SK-N-SH treated with all-trans-retinoic acid at 6 μM for 48 hours (cell line): ENCODE results near the gene CHAC1.

Experiments used
- ATAC-seq: fragments of 200-7000 bp; cut with Tn5 transposase; 3 replicates; pipeline ENCODE4 v1.9.1; 2020; ENCODE audit warnings: mild to moderate bottlenecking, moderate library complexity
- ARNTL ChIP-seq: fragments of 450-650 bp; formaldehyde crosslinking; IDR thresholded peaks from 2 replicates; pipeline ENCODE4 v1.5.0; 2020; ENCODE audit warnings: low read depth, mild to moderate bottlenecking, moderate library complexity, borderline replicate concordance
- CREB5 ChIP-seq: fragments of 250-450 bp; sonication (Bioruptor Pico); IDR thresholded peaks from 2 replicates; pipeline ENCODE4 v1.5.1; 2020; ENCODE audit warnings: low read depth, mild to moderate bottlenecking, moderate library complexity
- CSDC2 ChIP-seq: fragments of 250-450 bp; sonication (Bioruptor Pico); IDR thresholded peaks from 2 replicates; pipeline ENCODE4 v1.5.0; 2020; ENCODE audit warnings: mild to moderate bottlenecking, moderate library complexity
- ESRRG ChIP-seq: fragments of 250-450 bp; sonication (Bioruptor Pico); IDR thresholded peaks from 2 replicates; pipeline ENCODE4 v1.6.1; 2021; ENCODE audit warnings: mild to moderate bottlenecking
- ISL1 ChIP-seq: fragments of 250-450 bp; sonication (Bioruptor Pico); IDR thresholded peaks from 2 replicates; pipeline ENCODE4 v2.1.2; 2022; ENCODE audit warnings: mild to moderate bottlenecking, moderate library complexity
- OSR1 ChIP-seq: fragments of 250-450 bp; sonication (Bioruptor Pico); IDR thresholded peaks from 2 replicates; pipeline ENCODE4 v1.8.0; 2022; ENCODE audit warnings: moderate library complexity, mild to moderate bottlenecking, inconsistent platforms
- PATZ1 ChIP-seq: fragments of 250-450 bp; sonication (Bioruptor Pico); IDR thresholded peaks from 2 replicates; pipeline ENCODE4 v1.8.0; 2020; ENCODE audit warnings: mild to moderate bottlenecking, moderate library complexity, borderline replicate concordance
- POU6F1 ChIP-seq: fragments of 250-450 bp; sonication (Bioruptor Pico); IDR thresholded peaks from 2 replicates; pipeline ENCODE4 v1.8.0; 2021; ENCODE audit warnings: low read depth, mild to moderate bottlenecking, moderate library complexity, borderline replicate concordance
- RARB ChIP-seq: fragments of 250-450 bp; sonication (Bioruptor Pico); IDR thresholded peaks from 2 replicates; pipeline ENCODE4 v1.8.0; 2021; ENCODE audit warnings: mild to moderate bottlenecking, moderate library complexity
- SNAI2 ChIP-seq: fragments of 250-450 bp; sonication (Bioruptor Pico); IDR thresholded peaks from 2 replicates; pipeline ENCODE4 v1.5.0; 2020; ENCODE audit warnings: mild to moderate bottlenecking, moderate library complexity
- TCF4 ChIP-seq: fragments of 250-450 bp; sonication (Bioruptor Pico); IDR thresholded peaks from 2 replicates; pipeline ENCODE4 v1.8.0; 2021; ENCODE audit warnings: mild to moderate bottlenecking, moderate library complexity, borderline replicate concordance
- TOX ChIP-seq: fragments of 250-450 bp; sonication (Bioruptor Pico); IDR thresholded peaks from 2 replicates; pipeline ENCODE4 v1.8.0; 2021; ENCODE audit warnings: mild to moderate bottlenecking, moderate library complexity, borderline replicate concordance
- ZC3H10 ChIP-seq: fragments of 250-450 bp; sonication (Bioruptor Pico); IDR thresholded peaks from 2 replicates; pipeline ENCODE4 v1.5.1; 2021; ENCODE audit warnings: mild to moderate bottlenecking, moderate library complexity
- ZFP30 ChIP-seq: fragments of 450-650 bp; formaldehyde crosslinking; IDR thresholded peaks from 2 replicates; pipeline ENCODE4 v1.5.0; 2022; ENCODE audit warnings: mild to moderate bottlenecking, moderate library complexity
- ZNF565 ChIP-seq: fragments of 450-650 bp; formaldehyde crosslinking; conservative IDR thresholded peaks from 2 replicates; pipeline ENCODE4 v1.5.0; 2020; ENCODE audit warnings: low read depth, mild to moderate bottlenecking, moderate library complexity
- ZNF70 ChIP-seq: fragments of 450-650 bp; formaldehyde crosslinking; IDR thresholded peaks from 2 replicates; pipeline ENCODE4 v1.5.0; 2020; ENCODE audit warnings: mild to moderate bottlenecking, moderate library complexity
- ZNF8 ChIP-seq: fragments of 450-650 bp; formaldehyde crosslinking; IDR thresholded peaks from 2 replicates; pipeline ENCODE4 v1.5.0; 2020; ENCODE audit warnings: mild to moderate bottlenecking, moderate library complexity
- TF ChIP-seq, protein P1 (sequence below): fragments of 250-450 bp; sonication (Bioruptor Pico); IDR thresholded peaks from 2 replicates; pipeline ENCODE4 v1.5.0; 2020; ENCODE audit warnings: mild to moderate bottlenecking, moderate library complexity

CHAC1 gene

GRCh38 chr15:40943764-40944365, 9.4 kb upstream of the CHAC1 start:
- TF ChIP-seq POU6F1 (no peak), ARNTL (CRISPR knock-in tag) (no peak), ZNF565 (no peak), SNAI2 (CRISPR knock-in tag) (no peak), PATZ1 (CRISPR knock-in tag) (no peak), RARB (CRISPR knock-in tag) (no peak), ZNF8 (CRISPR knock-in tag) (no peak), TCF4 (CRISPR knock-in tag) (no peak)
- TF ChIP-seq, protein P1, sequence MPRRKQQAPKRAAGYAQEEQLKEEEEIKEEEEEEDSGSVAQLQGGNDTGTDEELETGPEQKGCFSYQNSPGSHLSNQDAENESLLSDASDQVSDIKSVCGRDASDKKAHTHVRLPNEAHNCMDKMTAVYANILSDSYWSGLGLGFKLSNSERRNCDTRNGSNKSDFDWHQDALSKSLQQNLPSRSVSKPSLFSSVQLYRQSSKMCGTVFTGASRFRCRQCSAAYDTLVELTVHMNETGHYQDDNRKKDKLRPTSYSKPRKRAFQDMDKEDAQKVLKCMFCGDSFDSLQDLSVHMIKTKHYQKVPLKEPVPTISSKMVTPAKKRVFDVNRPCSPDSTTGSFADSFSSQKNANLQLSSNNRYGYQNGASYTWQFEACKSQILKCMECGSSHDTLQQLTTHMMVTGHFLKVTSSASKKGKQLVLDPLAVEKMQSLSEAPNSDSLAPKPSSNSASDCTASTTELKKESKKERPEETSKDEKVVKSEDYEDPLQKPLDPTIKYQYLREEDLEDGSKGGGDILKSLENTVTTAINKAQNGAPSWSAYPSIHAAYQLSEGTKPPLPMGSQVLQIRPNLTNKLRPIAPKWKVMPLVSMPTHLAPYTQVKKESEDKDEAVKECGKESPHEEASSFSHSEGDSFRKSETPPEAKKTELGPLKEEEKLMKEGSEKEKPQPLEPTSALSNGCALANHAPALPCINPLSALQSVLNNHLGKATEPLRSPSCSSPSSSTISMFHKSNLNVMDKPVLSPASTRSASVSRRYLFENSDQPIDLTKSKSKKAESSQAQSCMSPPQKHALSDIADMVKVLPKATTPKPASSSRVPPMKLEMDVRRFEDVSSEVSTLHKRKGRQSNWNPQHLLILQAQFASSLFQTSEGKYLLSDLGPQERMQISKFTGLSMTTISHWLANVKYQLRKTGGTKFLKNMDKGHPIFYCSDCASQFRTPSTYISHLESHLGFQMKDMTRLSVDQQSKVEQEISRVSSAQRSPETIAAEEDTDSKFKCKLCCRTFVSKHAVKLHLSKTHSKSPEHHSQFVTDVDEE, result no peak

DNA sequence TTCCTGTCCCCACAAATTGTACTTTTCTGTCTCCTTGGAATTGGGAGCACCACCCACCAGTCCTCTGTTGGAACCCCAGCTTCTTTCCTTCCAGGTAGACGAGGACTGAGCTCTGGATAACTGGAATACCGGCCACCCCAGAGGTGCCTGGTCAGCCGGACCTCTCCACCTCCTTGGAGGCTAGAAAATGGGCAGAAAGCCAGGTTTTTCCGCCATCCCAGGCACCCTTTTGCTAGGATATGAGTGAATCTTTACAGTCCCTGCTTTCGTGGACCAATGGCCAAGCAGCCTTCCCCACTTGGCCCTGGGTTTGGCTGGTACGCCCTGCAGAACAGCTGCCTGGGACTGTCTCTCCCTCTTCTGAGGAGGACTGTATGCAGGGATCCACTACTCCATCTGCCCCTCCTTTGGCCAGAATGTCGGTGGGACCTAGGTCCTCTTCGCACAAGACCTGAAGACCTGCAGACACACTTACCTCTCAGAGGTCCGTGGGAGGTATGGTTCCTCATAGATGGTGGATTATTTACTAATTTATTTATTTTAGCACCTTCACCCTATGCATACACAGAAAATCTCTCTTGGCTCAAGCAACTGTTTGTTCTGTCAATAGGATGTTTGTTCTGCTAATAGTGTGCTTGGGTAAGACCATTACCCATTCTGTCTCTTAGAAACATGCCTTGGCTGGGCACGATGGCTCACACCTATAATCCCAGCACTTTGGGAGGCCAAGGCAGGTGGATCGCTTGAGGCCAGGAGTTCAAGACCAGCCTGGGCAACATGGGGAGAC, 8.6 kb upstream of the CHAC1 start:
- TF ChIP-seq ISL1 (CRISPR knock-in tag) (no peak), ESRRG (CRISPR knock-in tag) (no peak), POU6F1 (no peak), CREB5 (no peak)
- ATAC-seq, result no peak

More at GRCh38 chr15:40943764-40944365, 9.4 kb upstream of the CHAC1 start:
- no peak for ATAC-seq

DNA sequence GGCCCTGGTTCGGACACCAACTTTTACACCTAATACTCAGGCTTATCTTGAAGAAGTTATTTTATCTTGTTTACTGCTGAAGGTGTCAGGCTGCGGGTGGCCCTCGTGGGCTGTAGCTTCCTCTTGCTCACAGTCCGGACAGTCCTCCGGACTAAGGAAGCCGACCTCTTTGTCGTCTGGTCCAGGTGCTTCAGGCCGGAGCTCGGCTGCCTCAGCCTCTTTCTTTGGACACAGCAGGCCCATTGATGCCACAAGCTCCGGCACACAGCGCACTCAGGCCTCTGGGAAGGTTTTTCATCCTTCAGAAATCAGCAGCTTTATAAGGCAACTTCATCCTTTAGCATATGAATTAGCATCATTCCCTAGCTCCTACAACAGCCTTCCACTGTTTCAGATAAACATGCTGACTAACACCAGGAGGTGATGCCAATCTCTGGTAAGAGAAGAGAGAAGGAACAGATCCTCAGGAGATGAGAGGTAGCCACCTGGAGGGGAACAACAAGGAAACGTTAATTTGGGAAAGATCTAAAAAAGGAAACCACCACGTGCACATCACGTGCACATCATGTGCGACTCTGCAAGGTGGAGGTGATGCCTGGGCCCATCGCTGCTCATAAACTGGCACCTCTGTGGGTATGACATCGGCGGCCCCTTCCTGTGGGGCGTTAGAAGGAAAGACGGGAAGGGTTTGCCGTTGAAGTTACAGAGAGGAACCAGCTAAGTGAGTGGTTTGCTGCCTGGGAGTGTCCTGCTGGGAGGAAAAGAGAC, 4.4 kb upstream of the CHAC1 start:
- no peak for ATAC-seq
- TF ChIP-seq ZNF8 (CRISPR knock-in tag) (no peak), ARNTL (CRISPR knock-in tag) (no peak), ZFP30 (CRISPR knock-in tag) (no peak), PATZ1 (CRISPR knock-in tag) (no peak), CSDC2 (CRISPR knock-in tag) (no peak), TCF4 (CRISPR knock-in tag) (no peak), ZNF70 (CRISPR knock-in tag) (no peak), ZNF565 (no peak), SNAI2 (CRISPR knock-in tag) (no peak), CREB5 (no peak), RARB (CRISPR knock-in tag) (no peak), TOX (CRISPR knock-in tag) (no peak), ZC3H10 (no peak), OSR1 (no peak)
- TF ChIP-seq, protein P1, result no peak
